HG03159 (cell line): ENCODE data around the gene ELOA.
"Not testable (repeated sequence)": the region's sequence is repeated elsewhere in the genome, so short reads cannot be mapped to it uniquely, and the experiment has no call there.

Experiments
- ATAC-seq: cut with Tn5 transposase; IDR thresholded peaks from one replicate; pipeline ENCODE4 v1.9.1; 2021; ENCODE audit warnings: mild to moderate bottlenecking, moderate library complexity; ENCODE audit not compliant: unreplicated experiment

ELOA gene

DNA sequence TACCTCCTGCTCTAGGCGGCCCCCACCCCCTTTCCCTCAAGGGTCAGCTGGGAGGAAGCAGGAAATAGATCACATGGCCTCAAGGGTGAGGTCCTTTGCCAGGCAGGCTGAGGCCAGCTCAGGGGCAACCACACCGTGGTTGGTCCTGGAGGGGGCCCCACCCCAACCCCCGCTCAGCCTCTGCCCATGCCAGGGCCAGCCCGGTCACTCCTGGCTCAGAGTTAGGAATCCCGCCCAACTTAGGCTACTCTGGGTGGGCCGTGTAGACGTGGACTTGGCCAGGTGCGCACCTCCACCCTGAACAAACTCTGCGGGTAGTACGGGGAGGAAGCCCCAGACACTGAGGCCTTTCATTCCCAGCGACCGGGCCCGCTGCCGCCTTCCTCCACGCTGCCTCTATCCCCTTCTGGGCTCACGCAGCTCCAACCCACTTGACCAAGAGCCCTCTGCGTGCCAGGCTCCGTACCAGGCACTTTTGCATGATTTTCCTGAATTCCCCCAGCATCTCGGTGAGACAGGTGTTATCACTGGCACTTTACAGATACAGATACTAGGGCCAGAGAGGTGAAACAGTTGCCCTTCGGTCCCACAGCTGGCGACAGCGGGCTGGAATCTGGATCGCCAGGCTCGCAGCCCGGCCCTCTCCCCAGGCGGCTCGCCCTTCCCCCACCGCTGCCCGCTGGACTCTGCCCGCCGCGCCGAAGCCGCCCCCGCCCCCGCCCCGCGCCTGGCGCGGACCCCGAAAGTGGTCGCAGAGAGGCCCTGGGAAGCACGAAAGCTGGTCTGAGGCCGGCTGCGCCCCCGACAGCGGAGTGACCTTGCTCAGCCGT is 56.5 kb downstream of the ELOA start:
- no peak for ATAC-seq

DNA sequence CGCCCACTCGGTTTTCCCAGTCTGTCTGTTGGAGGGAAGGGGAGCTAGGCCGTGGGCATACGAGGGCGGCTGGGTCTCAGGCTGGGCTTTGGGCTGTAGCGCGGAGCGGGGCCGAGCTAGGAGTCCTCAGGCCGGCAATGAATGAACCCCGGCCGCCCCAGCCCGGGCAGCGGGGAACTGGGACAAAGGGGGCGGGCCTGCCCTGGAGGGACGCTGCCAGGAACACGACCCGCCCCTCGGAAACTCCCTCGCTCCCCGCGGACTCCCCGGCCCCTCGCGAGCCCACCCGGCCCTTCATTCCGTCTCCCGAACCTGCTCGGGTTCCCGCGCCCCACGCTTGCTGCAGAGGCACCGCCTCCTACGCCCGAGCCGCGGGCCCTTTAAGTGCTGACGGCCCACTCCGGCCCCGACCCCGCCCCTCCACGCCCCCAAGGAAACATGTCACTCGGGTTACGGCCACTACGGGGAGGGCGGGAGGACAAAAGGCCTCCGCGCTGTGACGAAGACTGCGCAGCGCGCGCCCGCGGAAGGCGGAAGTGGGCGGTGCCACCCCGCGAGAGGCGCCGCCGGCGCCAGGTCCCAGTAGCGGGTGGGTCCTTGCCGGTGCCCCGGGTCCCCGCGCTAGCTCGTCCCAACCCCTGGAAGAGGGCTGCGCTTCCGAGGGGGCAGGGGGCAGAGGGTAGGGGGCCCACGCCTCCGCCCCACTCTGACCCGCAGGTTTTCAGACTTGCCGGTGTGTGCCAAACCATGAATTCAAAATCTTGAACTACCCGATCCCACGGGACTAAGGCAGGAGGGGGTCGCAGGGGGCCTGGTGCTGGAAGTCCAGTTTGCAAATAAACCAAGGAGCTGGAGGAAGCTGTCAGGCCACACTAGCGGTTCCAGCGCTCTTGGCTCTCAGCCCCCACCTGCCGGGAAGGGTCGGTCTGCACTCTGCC is 57.4 kb downstream of the ELOA start, which contains the start of gene GALE:
Gene GALE (minus strand): TSS at position 355 of the 938 bp plus-strand sequence. CDS start 1,747 bp downstream, outside the sequence.
- peak; percentile 78 for ATAC-seq

DNA sequence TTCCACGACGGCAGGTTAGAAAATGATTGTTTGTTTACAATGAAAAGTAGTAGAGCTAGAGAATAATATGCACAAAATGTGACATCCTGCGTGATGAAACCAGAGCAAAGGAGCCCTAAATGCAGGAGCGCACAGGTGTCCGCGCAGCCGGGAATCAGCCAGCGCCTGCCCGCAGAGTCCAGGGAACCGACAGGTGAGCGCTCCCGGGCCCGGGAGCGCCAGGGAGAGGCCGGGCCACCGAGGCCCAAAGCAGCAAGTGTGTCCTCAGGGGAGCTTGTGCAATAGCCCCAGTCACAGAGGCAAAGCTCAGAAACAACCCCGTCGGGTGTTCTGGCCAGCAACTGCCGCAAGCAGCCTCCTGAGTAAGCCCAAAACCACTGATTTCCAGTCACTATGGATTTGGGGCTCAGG is 58.1 kb downstream of the ELOA start:
- no peak for ATAC-seq

DNA sequence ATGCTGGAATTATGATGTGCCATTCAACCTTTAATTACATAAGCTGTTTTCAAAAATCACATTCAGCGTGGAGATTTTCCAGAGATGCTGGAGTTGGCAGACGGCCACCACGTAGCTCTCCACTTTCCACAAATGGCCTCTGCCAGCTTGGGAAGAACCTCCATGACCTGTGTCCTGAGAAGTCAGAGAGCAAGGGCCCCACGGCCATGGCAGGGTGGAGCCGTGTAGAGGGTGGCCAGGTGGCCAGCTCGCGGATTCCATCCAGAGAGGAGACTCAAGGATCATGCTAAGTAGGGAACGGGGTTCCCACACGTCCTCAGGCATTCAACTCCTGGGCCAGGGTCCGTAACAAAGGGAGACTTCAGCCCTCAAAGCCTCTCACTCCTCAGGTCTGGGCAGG is 58.6 kb downstream of the ELOA start:
- no peak for ATAC-seq

DNA sequence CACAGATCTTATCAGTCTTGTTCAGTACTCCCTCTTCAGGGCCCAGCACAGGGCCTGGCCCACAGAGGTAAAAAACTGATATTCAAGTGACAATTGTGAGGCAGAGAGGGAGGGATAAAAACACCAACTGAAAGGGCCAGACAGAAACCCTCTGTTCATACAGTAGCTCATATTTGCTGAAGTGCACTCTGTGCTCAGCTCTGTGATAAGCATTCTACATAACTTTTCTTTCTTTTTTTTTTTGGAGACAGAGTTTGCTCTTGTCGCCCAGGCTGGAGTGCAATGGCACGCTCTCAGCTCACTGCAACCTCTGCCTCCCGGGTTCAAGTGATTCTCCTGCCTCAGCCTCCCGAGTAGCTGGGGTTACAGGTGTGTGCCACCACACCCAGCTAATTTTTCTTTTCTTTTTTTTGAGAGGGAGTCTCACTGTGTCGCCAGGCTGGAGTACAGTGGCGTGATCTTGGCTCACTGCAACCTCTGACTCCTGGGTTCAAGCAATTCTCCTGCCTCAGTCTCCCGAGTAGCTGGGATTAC is 59.6 kb downstream of the ELOA start:
- ATAC-seq, result not testable (repeated sequence)

DNA sequence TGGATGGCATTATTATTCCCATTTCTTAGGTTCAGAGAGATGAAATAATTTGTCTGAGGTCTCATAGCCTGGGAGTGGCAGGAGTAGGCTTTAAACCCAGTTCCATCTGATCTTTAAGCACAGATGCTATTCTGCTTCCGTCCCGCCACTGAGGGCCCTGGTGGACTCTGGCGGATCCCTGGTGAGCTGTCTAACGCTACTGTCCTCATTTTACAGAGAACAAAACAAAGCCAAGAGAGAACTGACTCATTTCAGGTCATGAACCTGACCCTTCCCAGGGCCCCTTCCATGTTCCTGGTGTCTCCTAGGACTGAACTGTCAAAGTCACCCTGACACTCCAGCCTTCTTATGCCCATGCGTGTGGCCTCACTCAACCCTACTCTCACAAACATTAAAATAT is 60.4 kb downstream of the ELOA start:
- no peak for ATAC-seq

DNA sequence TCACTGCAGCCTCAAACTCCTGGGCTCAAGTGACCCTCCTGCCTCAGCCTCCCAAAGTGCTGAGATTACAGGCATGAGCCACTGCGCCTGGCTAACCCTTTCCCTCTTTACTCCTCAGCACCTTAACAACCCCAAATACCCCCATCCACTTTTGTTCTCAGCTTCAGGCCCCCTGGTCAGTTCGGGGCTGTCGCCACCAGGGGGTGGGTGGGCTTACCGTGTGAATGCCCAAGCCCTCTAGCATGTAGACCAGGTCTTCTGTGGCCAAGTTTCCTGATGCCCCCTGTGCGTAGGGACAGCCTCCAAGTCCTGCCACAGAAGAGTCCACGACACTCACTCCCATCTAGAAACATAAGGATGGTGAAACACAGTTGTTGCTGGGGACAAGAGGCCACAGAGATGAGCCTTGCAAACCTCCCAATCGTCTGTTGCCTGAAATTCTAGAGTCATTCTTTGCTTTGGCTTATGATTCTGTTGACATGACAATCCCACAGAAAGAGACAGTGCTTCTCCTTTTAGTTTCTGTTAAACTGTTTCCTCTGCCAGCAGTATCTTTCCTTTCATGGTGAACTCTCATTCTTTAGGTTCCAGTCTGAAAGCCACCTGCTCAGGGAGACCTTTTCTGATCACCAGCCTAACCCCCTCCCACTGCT is 61.0 kb downstream of the ELOA start:
- ATAC-seq, result no peak

DNA sequence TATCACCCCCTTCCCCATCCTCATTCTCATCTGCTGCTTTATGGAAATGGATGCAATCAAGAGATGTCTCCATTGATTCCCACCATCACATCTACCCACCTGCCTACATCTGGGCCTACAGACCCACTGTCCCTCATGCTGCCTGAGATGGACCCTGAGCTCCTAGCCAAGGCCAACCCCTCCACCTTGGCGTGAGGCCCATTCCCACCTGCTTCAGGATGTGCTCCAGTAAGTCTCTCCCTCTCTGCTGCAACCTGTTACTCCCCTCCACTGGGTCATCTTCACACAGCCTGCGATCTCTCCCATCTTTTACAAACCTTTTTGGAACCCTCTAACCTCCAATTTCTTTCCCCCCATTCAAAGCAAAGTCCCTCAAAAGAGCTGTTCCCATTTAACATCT is 61.8 kb downstream of the ELOA start:
- no peak for ATAC-seq

DNA sequence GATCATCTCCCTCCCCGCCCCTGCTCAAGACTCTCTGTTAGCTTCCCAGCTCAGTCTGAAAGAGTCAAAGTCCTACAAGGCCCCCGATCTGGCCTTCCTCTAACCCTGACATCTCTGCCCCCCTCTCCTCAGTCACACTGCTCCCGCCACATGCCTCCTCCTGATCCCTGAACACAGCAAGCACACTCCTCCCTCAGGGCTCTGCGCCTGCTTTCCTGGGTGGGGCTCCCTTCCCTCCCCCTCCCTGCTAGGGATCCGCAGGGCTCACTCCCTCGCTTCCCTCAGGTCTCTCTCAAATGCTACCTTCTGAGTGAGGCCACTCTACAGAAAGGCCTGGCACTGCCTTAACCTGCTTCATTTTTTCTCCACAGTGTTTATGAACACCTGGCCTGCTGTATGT is 63.0 kb downstream of the ELOA start:
- ATAC-seq, result no peak

DNA sequence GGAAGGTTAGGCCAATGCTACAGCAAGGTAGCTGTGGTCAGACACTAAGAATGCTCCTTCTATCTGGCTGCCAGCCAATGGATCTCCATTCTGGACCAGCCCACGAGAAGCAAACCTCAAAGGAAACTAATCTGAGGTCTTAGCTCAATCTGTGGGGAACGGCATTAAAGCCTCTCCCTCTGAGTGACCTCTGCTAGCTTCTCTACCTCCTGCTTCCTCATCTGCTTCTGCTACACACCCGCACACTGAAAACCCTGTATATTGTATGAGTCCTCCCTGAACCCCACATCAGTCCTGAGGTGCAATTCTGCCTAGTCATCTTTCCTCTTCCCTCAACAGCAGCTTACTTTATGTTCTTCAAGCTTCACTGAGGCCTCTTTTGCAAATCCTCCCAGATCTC is 64.2 kb downstream of the ELOA start:
- ATAC-seq, result no peak

DNA sequence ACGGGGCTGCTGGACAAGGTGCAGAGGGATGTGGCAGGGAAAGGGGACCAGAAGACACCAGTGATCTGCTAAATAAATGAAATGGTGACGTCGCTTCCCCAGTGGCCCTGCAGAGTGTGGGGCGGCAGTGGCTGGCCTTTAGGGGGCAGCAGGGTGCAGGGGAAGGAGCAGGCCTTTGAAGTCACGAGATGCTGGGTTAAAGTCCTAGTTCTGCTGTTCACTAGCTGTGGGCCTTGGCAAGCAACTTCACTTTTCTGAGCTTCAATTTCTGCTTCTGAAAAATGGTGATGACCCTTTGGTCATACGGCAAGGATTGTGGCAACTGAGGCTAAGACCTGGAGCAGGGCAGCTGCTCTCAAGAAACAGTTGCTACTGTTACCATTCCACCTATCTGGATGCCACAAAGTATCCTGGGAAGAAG is 66.5 kb downstream of the ELOA start:
- no peak for ATAC-seq

DNA sequence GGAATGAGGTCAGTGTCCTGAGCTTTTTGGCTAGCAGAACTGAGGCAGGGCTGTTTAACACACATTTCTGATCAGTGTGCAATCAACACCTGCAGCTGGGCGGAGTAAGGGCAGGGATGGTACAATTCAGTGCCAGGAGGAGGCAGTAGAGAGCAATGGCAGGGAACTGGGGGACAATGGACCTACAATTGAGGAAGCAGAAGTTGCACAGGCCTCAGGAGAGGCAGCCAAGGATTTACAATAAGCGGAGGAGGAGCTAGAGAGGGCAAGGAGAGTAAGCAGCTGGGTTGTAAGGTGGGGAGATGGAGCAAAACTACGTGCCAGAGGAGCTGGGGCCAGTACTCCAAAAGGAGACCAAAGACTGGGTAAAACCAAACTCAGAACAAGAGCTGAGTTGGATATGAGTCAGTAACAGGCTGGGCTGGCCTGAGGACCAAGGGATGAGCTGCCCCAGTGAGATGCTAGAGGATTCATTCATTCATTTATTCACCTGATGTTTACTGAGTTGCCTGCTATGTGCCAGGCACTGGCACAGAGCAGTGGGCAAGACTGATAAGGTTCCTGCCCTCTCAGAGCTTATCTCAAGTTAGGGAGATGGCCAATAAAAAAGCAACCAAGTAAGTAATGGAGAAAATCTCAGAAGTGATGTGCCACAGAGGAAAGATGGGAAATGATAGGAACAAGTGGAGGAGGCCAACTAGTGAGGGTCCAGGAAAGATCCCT is 67.7 kb downstream of the ELOA start:
- ATAC-seq, result no peak
